Smooth muscle cell of the brain vasculature (primary cell): ENCODE data around the gene VSIG10L2.

Source experiments
- DNase-seq: peaks from one replicate; pipeline ENCODE4 v3.0.0-alpha.2; 2012; ENCODE audit warnings: low read depth, low spot score

VSIG10L2 gene

GRCh38 chr11:125947419-125948277 lies 1.8 kb downstream of the VSIG10L2 start:
- no peak for DNase-seq

- DNase-seq = no peak
These were observed 2.6 kb downstream of the VSIG10L2 start for GRCh38 chr11:125948278-125949051.

GRCh38 chr11:125949271-125950177 lies 3.7 kb downstream of the VSIG10L2 start:
- DNase-seq = no peak

DNA sequence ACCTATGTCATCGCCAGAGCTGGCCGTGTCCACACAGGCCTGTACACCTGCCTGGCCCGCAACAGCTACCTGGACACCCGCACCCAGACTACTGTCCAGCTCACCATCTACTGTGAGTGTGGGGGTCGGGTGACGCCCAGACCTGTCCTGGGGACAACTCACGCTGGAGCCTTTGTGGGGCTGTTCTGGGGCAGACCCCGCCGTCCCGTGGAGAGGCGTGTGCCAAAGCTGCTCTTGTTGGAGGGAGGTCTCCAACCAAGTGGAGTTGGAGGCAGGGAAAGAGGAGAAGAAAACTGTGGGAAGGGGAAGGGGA lies 4.3 kb downstream of the VSIG10L2 start:
- DNase-seq = no peak

DNA sequence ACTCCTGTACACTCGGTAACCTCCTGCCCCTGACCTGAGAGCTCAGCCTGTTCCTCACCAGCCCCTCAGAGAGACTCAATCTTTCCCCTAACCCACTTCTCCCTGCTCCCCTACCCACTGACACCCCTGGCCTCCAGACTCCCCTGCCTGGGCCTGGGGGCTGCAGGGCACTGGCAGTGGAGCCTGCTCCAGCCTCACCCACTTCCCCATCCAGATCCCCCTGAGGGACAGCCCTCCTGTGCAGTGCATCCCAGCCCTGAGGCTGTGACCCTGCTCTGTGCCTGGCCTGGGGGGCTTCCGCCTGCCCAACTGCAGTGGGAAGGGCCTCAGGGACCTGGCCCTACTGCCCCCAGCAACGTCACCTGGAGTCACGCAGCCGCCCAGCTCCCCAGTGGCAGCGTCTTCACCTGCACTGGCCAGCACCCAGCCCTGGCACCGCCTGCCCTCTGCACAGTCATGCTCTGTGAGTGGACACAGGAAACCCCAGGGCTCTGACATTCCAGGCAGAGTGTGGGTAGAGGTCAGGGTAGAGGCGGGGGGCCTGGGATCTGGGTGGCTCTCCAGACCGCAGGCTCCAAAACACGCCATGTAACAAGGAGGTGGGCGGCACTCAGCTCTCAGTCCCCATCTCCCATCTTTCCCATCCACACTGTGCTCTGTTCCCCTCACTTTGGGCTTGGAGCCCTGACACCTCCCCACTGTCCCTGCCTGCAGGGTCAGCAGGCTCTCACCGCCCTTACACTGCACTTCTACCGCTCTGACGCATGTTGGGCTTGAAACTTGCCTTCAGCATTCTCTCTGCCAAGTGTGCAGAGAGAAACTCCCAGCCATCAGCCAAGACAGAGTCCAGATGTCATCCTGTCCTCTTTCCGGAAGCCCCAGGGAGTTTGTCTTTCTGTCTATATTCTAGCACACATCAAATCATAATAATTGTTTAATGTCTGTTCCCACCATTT lies 5.1 kb downstream of the VSIG10L2 start:
- DNase-seq = no peak

DNA sequence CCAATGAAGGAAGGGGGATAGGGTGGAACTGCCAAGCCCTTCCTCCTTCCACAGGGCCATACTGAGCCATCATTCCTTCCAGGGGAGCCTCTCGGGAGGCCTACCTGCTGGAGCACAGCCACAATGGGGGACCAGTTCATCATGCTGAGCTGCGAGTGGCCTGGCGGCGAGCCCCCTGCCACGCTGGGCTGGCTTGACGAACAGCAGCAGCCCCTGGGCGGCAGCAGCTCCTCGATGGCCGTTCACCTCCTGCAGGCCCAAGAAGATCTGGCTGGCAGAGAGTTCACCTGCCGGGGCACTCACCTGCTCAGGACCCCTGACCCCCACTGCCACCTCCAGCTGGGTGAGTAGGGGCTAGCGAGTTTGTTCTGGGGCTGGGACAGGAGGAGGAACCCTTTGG lies 5.9 kb downstream of the VSIG10L2 start:
- DNase-seq = no peak

- no peak for DNase-seq
These were observed 6.7 kb downstream of the VSIG10L2 start for GRCh38 chr11:125952559-125952958.

- DNase-seq = no peak
These were observed 7.1 kb downstream of the VSIG10L2 start for GRCh38 chr11:125952973-125953372.

DNA sequence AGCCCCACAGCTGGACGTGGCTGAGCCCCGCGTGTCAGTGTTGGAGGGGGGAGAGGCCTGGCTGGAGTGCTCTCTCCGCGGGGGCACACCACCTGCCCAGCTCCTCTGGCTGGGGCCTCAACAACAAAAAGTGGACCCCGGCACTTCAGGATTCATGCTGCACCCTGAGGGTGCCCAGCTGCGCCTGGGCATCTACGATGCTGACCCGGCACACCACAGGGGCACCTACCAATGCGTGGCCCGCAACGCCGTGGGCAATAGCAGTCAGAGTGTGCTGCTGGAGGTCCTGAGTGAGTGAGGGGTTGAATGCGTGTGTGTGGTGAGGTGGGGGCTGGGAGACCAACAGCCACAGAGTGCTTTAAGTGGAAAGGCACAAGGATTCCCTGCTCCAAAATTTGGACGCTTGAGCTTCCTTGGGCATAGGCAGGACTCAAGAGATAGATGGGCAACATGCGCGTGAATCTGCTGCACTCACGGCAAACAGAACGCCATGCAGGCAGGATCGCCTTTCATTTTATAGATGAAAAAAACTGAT lies 7.6 kb downstream of the VSIG10L2 start:
- no peak for DNase-seq

- no peak for DNase-seq
These were observed 8.5 kb downstream of the VSIG10L2 start for GRCh38 chr11:125954123-125954944.

DNA sequence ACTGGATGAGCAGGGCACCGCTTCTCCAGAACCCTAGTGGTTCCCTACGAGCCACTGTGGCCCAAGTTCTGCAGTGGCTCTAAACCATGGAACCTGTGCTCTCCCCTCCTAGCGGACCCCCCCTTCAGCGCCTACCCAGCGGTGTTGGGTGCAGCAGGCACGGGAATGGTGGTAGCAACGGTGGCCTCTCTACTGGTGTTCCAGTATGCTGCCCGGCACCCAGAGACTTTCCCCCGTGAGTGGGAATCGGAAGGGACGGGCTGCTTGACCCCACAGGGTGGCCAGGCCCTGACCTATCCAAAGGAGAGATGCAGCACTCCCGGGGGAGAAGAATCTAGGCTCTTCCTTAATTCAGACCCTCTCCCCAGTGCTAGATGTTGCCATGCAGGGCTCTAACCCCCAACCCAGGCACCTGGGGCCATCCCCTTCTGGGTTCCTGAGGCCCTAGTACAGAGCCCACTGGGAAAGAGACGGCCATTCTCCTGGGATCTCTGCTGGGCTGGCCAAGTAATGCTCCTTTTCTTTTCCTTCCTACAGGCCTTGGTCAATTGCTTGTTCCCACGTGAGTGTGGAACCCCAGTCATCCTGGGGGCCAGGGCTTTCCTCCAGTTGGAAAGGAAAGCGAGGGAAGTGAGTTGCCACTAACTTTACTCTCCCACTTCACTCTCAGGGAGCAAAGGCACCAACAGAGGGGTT lies 9.2 kb downstream of the VSIG10L2 start:
- no peak for DNase-seq

- DNase-seq = no peak
These were observed 10.0 kb downstream of the VSIG10L2 start for GRCh38 chr11:125955856-125956255.

GRCh38 chr11:125956391-125957134 lies 10.7 kb downstream of the VSIG10L2 start:
- DNase-seq = no peak

DNA sequence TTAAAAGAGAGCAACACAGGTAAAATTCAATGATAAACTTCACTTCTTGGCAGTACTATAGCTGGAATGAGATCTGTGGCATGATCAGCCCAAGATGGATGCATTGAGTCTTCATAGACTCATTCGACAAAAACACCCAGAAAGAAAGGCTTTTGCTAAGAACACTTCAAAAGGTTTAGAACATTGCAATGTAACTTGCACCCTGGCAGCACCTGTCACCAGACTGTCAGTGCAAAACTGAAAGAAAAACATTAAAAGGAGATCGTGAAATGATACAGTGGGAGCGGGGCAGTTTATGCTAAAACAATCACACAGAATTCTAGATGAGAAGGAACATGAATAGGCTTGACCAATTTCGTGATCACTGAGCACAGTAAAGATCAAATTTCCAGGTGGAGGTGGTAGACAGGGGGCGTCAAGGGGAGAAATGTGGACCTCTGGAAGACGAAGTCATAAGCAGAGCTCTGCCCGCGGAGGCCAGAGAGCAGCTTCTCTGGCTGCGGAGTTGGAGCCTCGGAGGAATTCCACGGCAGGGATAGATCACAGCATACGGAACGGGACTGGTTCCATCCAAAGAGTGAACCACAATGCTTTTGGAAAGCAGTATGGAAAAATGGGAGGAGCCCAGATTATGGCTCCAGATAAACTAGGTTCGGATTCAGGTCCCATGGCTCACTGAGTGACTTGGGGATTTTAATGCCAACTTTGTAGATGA lies 11.9 kb downstream of the VSIG10L2 start:
- DNase-seq = no peak

- DNase-seq = no peak
These were observed 13.1 kb downstream of the VSIG10L2 start for GRCh38 chr11:125958872-125959400.

- no peak for DNase-seq
These were observed 13.7 kb downstream of the VSIG10L2 start for GRCh38 chr11:125959511-125959910.

GRCh38 chr11:125959931-125960330 lies 14.1 kb downstream of the VSIG10L2 start:
- no peak for DNase-seq
